AG04449 (cell line): ENCODE data around the gene SDK2.

Experiments
- CTCF ChIA-PET: fragments of 350-600 bp; formaldehyde crosslinking; extraction: SDS; loops from one replicate; lab custom pipeline; 2021; ENCODE audit warnings: antibody characterized with exemption; lab: Yijun Ruan, JAX
- POLR2A ChIA-PET: fragments of 400-600, 350-600 bp; formaldehyde crosslinking; extraction: SDS; loops from one replicate; lab custom pipeline; 2020; ENCODE audit warnings: antibody characterized with exemption, inconsistent platforms; lab: Yijun Ruan, JAX
- DNase-seq: peaks from one replicate; pipeline ENCODE4 v3.0.0-alpha.2; 2010; ENCODE audit warnings: low read depth, low spot score
- H3K4me3 ChIP-seq: 2 replicates; pipeline ENCODE4 v1.5.1; 2011; ENCODE audit warnings: low read depth, mild to moderate bottlenecking, control low read depth, low read length
- CTCF ChIP-seq: IDR thresholded peaks from one replicate; pipeline ENCODE4 v1.5.1; 2011; ENCODE audit warnings: mild to moderate bottlenecking, moderate library complexity, low read length, control low read depth, inconsistent platforms; ENCODE audit not compliant: insufficient read depth; ENCODE audit errors: missing control alignments

Gene SDK2

GRCh38 chr17:73387746-73388577, 256.3 kb downstream of the SDK2 start:
- CTCF ChIA-PET: interaction anchor here (1.2 to 2.4 kb wide), 3 partner anchors 18 to 662 kb away, joined by 5 to 12 read pairs (median 12); no protein-coding TSS in a partner anchor
- no peak overlapping the region for H3K4me3 ChIP-seq
- no peak for TF ChIP-seq CTCF
- DNase-seq: no peak
- POLR2A ChIA-PET: no interaction called here

GRCh38 chr17:73386561-73386960, 257.7 kb downstream of the SDK2 start:
- DNase-seq: no peak
- TF ChIP-seq CTCF: no peak
- H3K4me3 ChIP-seq: no peak overlapping the region
- ChIA-PET CTCF (interaction anchor here (2.0 kb wide), 2 partner anchors 17 kb away, joined by 5 to 12 read pairs; no protein-coding TSS in a partner anchor), POLR2A (no interaction called here)

- CTCF ChIA-PET: interaction anchor here (2.0 kb wide), 1 partner anchor 15 kb away, joined by 5 read pairs; no protein-coding TSS in a partner anchor
- no peak for TF ChIP-seq CTCF
- DNase-seq: no peak
- no peak overlapping the region for H3K4me3 ChIP-seq
- POLR2A ChIA-PET: no interaction called here
Observed at GRCh38 chr17:73384926-73385325, 259.3 kb downstream of the SDK2 start.

- ChIA-PET POLR2A (no interaction called here), CTCF (interaction anchor here (1.0 to 22.5 kb wide), 4 partner anchors 10 to 128 kb away, joined by 3 to 848 read pairs (median 8); partner anchors contain the start of gene CPSF4L)
- TF ChIP-seq CTCF: no peak
- no peak overlapping the region for H3K4me3 ChIP-seq
- DNase-seq: no peak
Observed at GRCh38 chr17:73380439-73381106, 263.7 kb downstream of the SDK2 start.

GRCh38 chr17:73379826-73380225, 264.4 kb downstream of the SDK2 start:
- ChIA-PET CTCF (interaction anchor here (1.9 to 22.5 kb wide), 2 partner anchors 10 to 127 kb away, joined by 7 to 848 read pairs; partner anchors contain the start of gene CPSF4L), POLR2A (no interaction called here)
- no peak for TF ChIP-seq CTCF
- DNase-seq: no peak
- no peak overlapping the region for H3K4me3 ChIP-seq

GRCh38 chr17:73378974-73379470, 265.2 kb downstream of the SDK2 start:
- POLR2A ChIA-PET: no interaction called here
- CTCF ChIA-PET: interaction anchor here (1.9 to 22.5 kb wide), 2 partner anchors 9 to 126 kb away, joined by 7 to 848 read pairs; partner anchors contain the start of gene CPSF4L
- H3K4me3 ChIP-seq: no peak overlapping the region
- no peak for DNase-seq
- no peak for TF ChIP-seq CTCF
